ENCODE data around the gene TMEM33. TPM values are rescaled to one million over a fixed set of nuclear protein-coding genes. Genes with fewer than 3 reads are reported as not detected.
A peak's percentile ranks its signal among the peaks of the same experiment; 100 is the strongest.

The TMEM33 gene
- total RNA-seq, 1 experiment from 2014 or later, result 65.0 TPM

- CTCF ChIA-PET, result no interaction called here
- TF ChIP-seq CTCF (conservative IDR thresholded peaks at IDR 0.05) (no peak), EZH2 (IDR thresholded peaks at IDR 0.05; ENCODE audit: low read depth) (no peak)
- no TSS peak for BruUV-seq (replicated peaks)
Observed at GRCh38 chr4:41921476-41921875, 13.8 kb upstream of the TMEM33 start.

GRCh38 chr4:41927796-41928499 is 7.3 kb upstream of the TMEM33 start:
- H3K4me1 ChIP-seq (replicated peaks; ENCODE audit: insufficient read depth), result peaks cover 24% of the 10 kb centered on the region

More at GRCh38 chr4:41921476-41921875, 13.8 kb upstream of the TMEM33 start:
- Histone ChIP-seq H3K4me3 (no peak overlapping the region), H3K4me2 (no peak overlapping the region), H3K9me3 (ENCODE audit: insufficient read depth, low read depth) (no peaks in the 10 kb centered on the region; the same call in 1 of the 2 replicates), H3K27me3 (ENCODE audit: insufficient read depth, low read depth) (no peaks in the 10 kb centered on the region), H3K9me2 (ENCODE audit: insufficient read depth) (no peaks in the 10 kb centered on the region), H3K27ac (no peak overlapping the region), H3K79me2 (ENCODE audit: low read depth) (no peaks in the 10 kb centered on the region), H3K36me3 (ENCODE audit: low read depth) (no peaks in the 10 kb centered on the region), H3K4me1 (replicated peaks; ENCODE audit: insufficient read depth) (no peaks in the 10 kb centered on the region), H2AFZ (no peak overlapping the region), H4K20me1 (ENCODE audit: insufficient read depth) (no peaks in the 10 kb centered on the region), H3F3A (ENCODE audit: insufficient read depth, low read depth) (no peaks in the 10 kb centered on the region)
- POLR2A ChIA-PET (ENCODE audit: unreplicated experiment), result no interaction called here
- no peak for DNase-seq
- intact Hi-C loops (cut with micrococcal nuclease; ENCODE audit: unreplicated experiment), result no loop called here

GRCh38 chr4:41930139-41930831 is 4.9 kb upstream of the TMEM33 start:
- CTCF ChIA-PET, result no interaction called here
- no peaks in the 10 kb centered on the region for H4K20me1 ChIP-seq (ENCODE audit: insufficient read depth)
- H3F3A ChIP-seq (ENCODE audit: insufficient read depth, low read depth), result peaks cover 25% of the 10 kb centered on the region
- H3K4me3 ChIP-seq, result no peak overlapping the region
- H3K36me3 ChIP-seq (ENCODE audit: low read depth), result no peaks in the 10 kb centered on the region
- no peaks in the 10 kb centered on the region for H3K27me3 ChIP-seq (ENCODE audit: insufficient read depth, low read depth)
- TF ChIP-seq EZH2 (IDR thresholded peaks at IDR 0.05; ENCODE audit: low read depth) (no peak), CTCF (conservative IDR thresholded peaks at IDR 0.05) (no peak)
- no peak overlapping the region for H3K4me2 ChIP-seq
- H3K27ac ChIP-seq, result no peak overlapping the region
- intact Hi-C loops (cut with micrococcal nuclease; ENCODE audit: unreplicated experiment), result no loop called here
- no peaks in the 10 kb centered on the region for H3K9me3 ChIP-seq (ENCODE audit: insufficient read depth, low read depth)
- no peak for DNase-seq
- POLR2A ChIA-PET (ENCODE audit: unreplicated experiment), result interaction anchor here (0.6 kb wide), 1 partner anchor 674 kb away, joined by 9 read pairs; no protein-coding TSS in a partner anchor
- peaks cover 3% of the 10 kb centered on the region for H3K79me2 ChIP-seq (ENCODE audit: low read depth)
- peaks cover 29% of the 10 kb centered on the region for H3K4me1 ChIP-seq (replicated peaks; ENCODE audit: insufficient read depth)
- no TSS peak for BruUV-seq (replicated peaks)
- H3K9me2 ChIP-seq (ENCODE audit: insufficient read depth), result no peaks in the 10 kb centered on the region
- H2AFZ ChIP-seq, result no peak overlapping the region

More at GRCh38 chr4:41927796-41928499, 7.3 kb upstream of the TMEM33 start:
- no peaks in the 10 kb centered on the region for H3K79me2 ChIP-seq (ENCODE audit: low read depth)
- H3K27me3 ChIP-seq (ENCODE audit: insufficient read depth, low read depth), result no peaks in the 10 kb centered on the region
- H4K20me1 ChIP-seq (ENCODE audit: insufficient read depth), result no peaks in the 10 kb centered on the region
- CTCF ChIA-PET, result no interaction called here
- no peaks in the 10 kb centered on the region for H3K9me2 ChIP-seq (ENCODE audit: insufficient read depth)
- H2AFZ ChIP-seq, result no peak overlapping the region
- POLR2A ChIA-PET (ENCODE audit: unreplicated experiment), result no interaction called here
- no peaks in the 10 kb centered on the region for H3K36me3 ChIP-seq (ENCODE audit: low read depth)
- H3F3A ChIP-seq (ENCODE audit: insufficient read depth, low read depth), result peaks cover 14% of the 10 kb centered on the region
- intact Hi-C loops (cut with micrococcal nuclease; ENCODE audit: unreplicated experiment), result no loop called here
- no TSS peak for BruUV-seq (replicated peaks)
- TF ChIP-seq CTCF (conservative IDR thresholded peaks at IDR 0.05) (no peak), EZH2 (IDR thresholded peaks at IDR 0.05; ENCODE audit: low read depth) (no peak)
- DNase-seq, result peak; percentile 47 to 60
- no peak overlapping the region for H3K4me3 ChIP-seq
- no peaks in the 10 kb centered on the region for H3K9me3 ChIP-seq (ENCODE audit: insufficient read depth, low read depth)
- H3K27ac ChIP-seq, result 0 out of 2 replicates have a peak overlapping the region, but pooled peaks have one; percentile 32
- H3K4me2 ChIP-seq, result peak overlapping the region; percentile 45

Data from PC-9 (cell line).